22Rv1 (cell line): ENCODE measurements around the gene PFKFB4.
"Not testable (repeated sequence)": the region's sequence is repeated elsewhere in the genome, so short reads cannot be mapped to it uniquely, and the experiment has no call there.

Experiments used
- H3K27ac ChIP-seq: fragments of 450-650 bp; 2 replicates; pipeline ENCODE4 v1.5.1; 2017
- ZFX ChIP-seq: fragments of 450-650 bp; IDR thresholded peaks from 2 replicates; pipeline ENCODE4 v1.6.1; 2017; ENCODE audit warnings: antibody characterized with exemption, borderline replicate concordance
- TF ChIP-seq, protein P1 (sequence below): fragments of 450-650 bp; IDR thresholded peaks from 2 replicates; pipeline ENCODE4 v1.5.1; 2017; ENCODE audit warnings: mild to moderate bottlenecking

PFKFB4 gene

DNA sequence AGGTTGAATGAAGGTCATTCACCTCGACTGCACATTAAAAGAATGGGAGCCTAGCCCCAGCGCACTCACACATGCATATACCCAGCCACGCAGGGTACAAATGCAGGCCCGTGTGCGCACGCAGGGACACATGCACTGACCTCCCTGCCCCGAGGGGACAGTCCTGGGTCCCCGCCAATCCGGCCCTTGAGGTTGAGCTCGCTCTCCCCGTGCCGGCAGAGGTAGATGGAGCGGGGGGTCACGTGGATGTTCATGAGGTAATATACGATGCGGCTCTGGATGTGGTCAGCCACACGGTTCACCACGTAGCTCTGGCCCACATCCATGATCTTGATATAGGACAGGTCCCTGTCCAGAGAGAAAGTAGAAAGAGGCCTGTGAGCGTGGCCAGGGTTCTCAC is 20.5 kb downstream of the PFKFB4 start:
- TF ChIP-seq, protein P1, sequence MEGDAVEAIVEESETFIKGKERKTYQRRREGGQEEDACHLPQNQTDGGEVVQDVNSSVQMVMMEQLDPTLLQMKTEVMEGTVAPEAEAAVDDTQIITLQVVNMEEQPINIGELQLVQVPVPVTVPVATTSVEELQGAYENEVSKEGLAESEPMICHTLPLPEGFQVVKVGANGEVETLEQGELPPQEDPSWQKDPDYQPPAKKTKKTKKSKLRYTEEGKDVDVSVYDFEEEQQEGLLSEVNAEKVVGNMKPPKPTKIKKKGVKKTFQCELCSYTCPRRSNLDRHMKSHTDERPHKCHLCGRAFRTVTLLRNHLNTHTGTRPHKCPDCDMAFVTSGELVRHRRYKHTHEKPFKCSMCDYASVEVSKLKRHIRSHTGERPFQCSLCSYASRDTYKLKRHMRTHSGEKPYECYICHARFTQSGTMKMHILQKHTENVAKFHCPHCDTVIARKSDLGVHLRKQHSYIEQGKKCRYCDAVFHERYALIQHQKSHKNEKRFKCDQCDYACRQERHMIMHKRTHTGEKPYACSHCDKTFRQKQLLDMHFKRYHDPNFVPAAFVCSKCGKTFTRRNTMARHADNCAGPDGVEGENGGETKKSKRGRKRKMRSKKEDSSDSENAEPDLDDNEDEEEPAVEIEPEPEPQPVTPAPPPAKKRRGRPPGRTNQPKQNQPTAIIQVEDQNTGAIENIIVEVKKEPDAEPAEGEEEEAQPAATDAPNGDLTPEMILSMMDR = no peak
- no peak for TF ChIP-seq ZFX
- H3K27ac ChIP-seq = no peak overlapping the region

DNA sequence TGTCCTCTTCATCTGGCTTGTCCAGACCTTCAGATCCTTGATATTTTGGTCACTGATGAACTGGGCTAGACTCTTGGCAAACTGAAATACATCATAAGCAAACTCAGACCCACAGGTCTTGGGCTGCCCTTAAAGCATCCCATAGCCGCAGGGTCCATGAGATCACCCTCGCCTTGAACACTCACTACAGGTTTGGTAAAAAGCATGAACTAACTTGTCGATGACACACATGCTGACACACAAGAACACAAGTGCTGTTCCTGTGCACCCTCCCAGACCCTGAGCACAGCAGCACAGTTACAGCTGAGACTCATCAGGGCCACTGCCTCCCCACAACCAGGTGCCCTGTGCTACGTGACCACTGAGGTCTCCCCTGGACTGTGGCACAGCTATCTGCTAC is 21.0 kb downstream of the PFKFB4 start:
- no peak overlapping the region for H3K27ac ChIP-seq
- TF ChIP-seq, protein P1 = no peak
- no peak for TF ChIP-seq ZFX

DNA sequence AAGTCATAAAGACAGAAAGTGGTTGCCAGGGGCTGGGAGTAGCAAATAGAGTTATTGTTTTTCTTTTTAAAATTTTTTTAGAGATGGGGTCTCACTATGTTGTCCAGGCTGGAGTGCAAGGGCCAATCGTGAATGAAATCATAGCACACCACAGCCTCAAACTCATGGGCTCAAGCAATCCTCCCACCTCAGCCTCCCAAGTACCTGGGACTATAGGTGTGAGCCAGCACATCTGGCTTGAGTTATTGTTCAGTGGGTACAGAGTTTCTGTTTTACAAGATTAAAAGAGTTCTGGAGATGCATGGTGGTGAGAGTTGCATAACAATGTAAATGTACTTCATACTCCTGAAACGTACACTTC is 23.6 kb downstream of the PFKFB4 start:
- no peak overlapping the region for H3K27ac ChIP-seq
- no peak for TF ChIP-seq ZFX
- TF ChIP-seq, protein P1 = no peak

DNA sequence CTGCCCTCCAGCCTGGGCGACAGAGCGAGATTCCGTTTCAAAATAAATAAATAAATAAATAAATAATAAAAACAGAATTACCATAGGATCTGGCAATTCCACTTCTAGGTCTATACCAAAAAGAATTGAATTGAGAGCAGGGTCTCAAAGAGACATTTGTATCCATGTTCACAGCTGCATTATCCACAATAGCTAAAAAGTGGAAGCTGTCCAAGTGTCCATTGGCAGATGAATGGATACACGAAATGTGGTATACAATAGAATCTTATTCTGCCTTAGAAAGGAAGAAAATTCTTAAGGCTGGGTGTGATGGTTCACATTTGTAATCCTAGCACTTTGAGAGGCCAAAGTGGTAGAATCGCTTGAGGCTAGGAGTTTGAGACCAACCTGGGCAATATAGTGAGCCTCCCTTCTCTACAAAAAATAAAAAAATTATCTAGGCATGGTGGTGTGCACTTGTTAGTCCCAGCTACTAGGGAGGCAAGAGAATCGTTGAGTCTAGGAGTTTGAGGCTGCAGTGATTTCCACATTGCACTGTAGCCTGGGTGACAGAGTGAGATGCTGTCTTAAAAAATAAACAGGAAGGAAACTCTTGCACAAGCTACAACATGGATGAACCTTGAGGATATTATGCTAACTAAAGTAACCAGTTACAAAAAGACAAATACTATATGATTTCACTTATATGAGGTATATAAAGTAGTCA is 24.2 kb downstream of the PFKFB4 start:
- TF ChIP-seq, protein P1 = no peak
- no peak for TF ChIP-seq ZFX

DNA sequence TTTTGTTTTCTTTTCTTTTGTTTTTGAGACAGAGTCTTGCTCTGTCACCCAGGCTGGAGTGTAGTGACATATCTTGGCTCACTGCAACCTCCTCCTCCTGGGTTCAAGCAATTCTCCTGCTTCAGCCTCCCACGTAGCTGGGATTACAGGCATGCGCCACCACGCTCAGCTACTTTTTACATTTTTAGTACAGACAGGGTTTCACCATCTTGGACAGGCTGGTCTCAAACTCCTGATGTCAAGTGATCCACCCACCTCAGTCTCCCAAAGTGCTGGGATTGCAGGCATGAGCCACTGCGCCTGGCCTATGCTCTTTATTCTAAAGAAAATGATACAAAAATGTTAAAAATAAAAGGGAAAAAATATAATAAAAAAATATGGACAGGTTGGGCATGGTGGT is 25.9 kb downstream of the PFKFB4 start:
- not testable (repeated sequence) for H3K27ac ChIP-seq

More for the DNA sequence above, 24.2 kb downstream of the PFKFB4 start:
- no peak overlapping the region for H3K27ac ChIP-seq

DNA sequence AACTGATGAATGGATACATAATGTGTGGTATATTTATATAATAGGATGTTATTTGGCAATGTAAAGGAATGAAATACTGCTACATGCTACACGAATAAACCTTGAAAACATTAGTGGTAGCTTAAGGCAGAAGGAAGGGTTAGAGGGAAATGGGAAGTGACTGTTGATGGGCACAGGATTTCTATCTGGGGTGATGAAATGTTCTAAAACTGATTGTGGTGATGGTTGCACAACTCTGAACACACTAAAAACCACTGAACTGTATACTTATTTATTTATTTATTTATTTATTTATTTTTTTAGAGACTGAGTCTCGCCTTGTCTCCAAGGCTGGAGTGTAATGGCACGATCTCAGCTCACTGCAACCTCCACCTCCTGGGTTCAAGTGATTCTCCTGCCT is 27.8 kb downstream of the PFKFB4 start:
- no peak for TF ChIP-seq ZFX
- TF ChIP-seq, protein P1 = no peak
- no peak overlapping the region for H3K27ac ChIP-seq

DNA sequence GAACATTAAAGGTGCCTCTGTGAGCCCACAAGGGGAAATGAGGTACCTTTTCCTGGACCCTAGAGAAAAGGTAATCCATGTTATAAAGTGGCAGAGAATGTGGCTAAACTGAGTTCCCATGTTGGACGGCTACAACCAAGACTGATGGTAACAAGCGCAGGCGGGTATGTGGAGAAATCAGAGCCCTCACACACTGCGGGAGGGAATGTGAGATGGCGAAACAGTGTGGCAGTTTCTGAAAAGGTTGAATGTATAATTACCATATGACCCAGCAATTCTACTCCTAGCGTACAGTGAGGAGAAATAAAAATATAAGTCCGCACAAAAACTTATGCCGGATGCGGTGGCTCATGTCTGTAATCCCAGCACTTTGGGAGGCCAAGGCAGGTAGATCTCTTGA is 28.6 kb downstream of the PFKFB4 start:
- H3K27ac ChIP-seq = no peak overlapping the region
- TF ChIP-seq, protein P1 = no peak
- no peak for TF ChIP-seq ZFX

DNA sequence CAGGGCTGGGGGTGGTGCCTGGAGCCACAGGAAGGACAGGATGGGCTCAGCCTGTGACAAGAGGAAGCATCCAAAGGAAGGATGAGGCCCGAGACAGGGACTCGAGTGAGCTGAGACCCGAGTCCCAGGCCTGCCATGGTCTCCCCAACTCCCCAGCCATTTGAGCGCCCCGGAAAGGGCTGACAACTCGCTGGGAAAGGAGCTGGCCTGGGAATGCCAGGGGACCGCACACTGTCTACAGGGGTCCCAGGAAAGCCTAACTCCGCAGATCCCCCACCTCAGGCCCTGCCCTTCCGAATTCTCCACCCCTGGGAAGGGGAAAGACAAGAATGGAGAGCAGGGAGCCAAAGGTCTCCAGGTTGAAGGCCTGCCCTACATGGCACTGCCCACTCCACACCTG is 31.6 kb downstream of the PFKFB4 start:
- no peak for TF ChIP-seq ZFX
- TF ChIP-seq, protein P1 = no peak
- no peak overlapping the region for H3K27ac ChIP-seq
